NT2/D1 (cell line): ENCODE data around the gene PTPRG.

Experiments
- DNase-seq: peaks from one replicate; pipeline ENCODE4 v3.0.0-alpha.2; 2011; ENCODE audit warnings: low read depth, low spot score
- H3K27me3 ChIP-seq: 2 replicates; pipeline ENCODE4 v1.6.0; 2011; ENCODE audit warnings: mild to moderate bottlenecking; ENCODE audit not compliant: insufficient read length, insufficient read depth
- H3K36me3 ChIP-seq: 2 replicates; pipeline ENCODE4 v1.6.1; 2011; ENCODE audit warnings: mild to moderate bottlenecking, low read length, mixed read lengths; ENCODE audit not compliant: insufficient read depth, insufficient read length
- H3K4me1 ChIP-seq: 2 replicates; pipeline ENCODE4 v1.5.1; 2011; ENCODE audit not compliant: insufficient read depth, insufficient read length
- H3K4me3 ChIP-seq: 2 replicates; pipeline ENCODE4 v1.5.1; 2011; ENCODE audit warnings: low read depth; ENCODE audit not compliant: insufficient read length
- H3K9ac ChIP-seq: 2 replicates; pipeline ENCODE4 v1.6.0; 2011; ENCODE audit warnings: low read depth; ENCODE audit not compliant: insufficient read length
- H3K9me3 ChIP-seq: 2 replicates; pipeline ENCODE4 v1.5.1; 2011; ENCODE audit warnings: mild to moderate bottlenecking, low read length; ENCODE audit not compliant: insufficient read depth
- SUZ12 ChIP-seq: IDR thresholded peaks from 2 replicates; pipeline ENCODE4 v1.6.1; 2011; ENCODE audit not compliant: insufficient read length, insufficient read depth; ENCODE audit errors: extremely low read depth
- YY1 ChIP-seq: IDR thresholded peaks from 2 replicates; pipeline ENCODE4 v1.6.1; 2011; ENCODE audit not compliant: insufficient read length, insufficient read depth
- ZNF274 ChIP-seq: IDR thresholded peaks from 2 replicates; pipeline ENCODE4 v1.6.1; 2011; ENCODE audit warnings: mild to moderate bottlenecking, low read depth, low read length

Gene PTPRG

GRCh38 chr3:62237286-62237948 is 676.0 kb downstream of the PTPRG start:
- no peak overlapping the region for H3K9ac ChIP-seq
- DNase-seq, result no peak
- TF ChIP-seq YY1, result no peak
- TF ChIP-seq SUZ12, result no peak
- no peaks in the 10 kb centered on the region for H3K27me3 ChIP-seq
- no peaks in the 10 kb centered on the region for H3K4me1 ChIP-seq
- H3K36me3 ChIP-seq, result no peaks in the 10 kb centered on the region
- H3K4me3 ChIP-seq, result no peak overlapping the region
- no peaks in the 10 kb centered on the region for H3K9me3 ChIP-seq

- TF ChIP-seq SUZ12, result no peak
- no peak for TF ChIP-seq YY1
- TF ChIP-seq ZNF274, result no peak
- Histone ChIP-seq H3K4me1 (peaks cover 3% of the 10 kb centered on the region), H3K4me3 (no peak overlapping the region), H3K27me3 (no peaks in the 10 kb centered on the region), H3K9ac (no peak overlapping the region), H3K36me3 (no peaks in the 10 kb centered on the region), H3K9me3 (no peaks in the 10 kb centered on the region)
- no peak for DNase-seq
Observed at GRCh38 chr3:62238003-62238402, 676.6 kb downstream of the PTPRG start.

- no peak for DNase-seq
- Histone ChIP-seq H3K36me3 (no peaks in the 10 kb centered on the region), H3K9ac (no peak overlapping the region), H3K4me1 (peaks cover 7% of the 10 kb centered on the region), H3K4me3 (no peak overlapping the region), H3K27me3 (no peaks in the 10 kb centered on the region), H3K9me3 (no peaks in the 10 kb centered on the region)
- TF ChIP-seq YY1 (no peak), ZNF274 (no peak), SUZ12 (no peak)
Observed at GRCh38 chr3:62238431-62238830, 677.1 kb downstream of the PTPRG start.

- Histone ChIP-seq H3K4me3 (no peak overlapping the region), H3K9me3 (no peaks in the 10 kb centered on the region), H3K9ac (no peak overlapping the region), H3K36me3 (no peaks in the 10 kb centered on the region), H3K4me1 (peaks cover 7% of the 10 kb centered on the region), H3K27me3 (no peaks in the 10 kb centered on the region)
- no peak for TF ChIP-seq ZNF274
- no peak for TF ChIP-seq YY1
- no peak for TF ChIP-seq SUZ12
- DNase-seq, result no peak
Observed at GRCh38 chr3:62241279-62241678, 679.9 kb downstream of the PTPRG start.

- peak; percentile 16 for DNase-seq
- H3K9ac ChIP-seq, result no peak overlapping the region
- no peaks in the 10 kb centered on the region for H3K36me3 ChIP-seq
- H3K9me3 ChIP-seq, result no peaks in the 10 kb centered on the region
- H3K27me3 ChIP-seq, result no peaks in the 10 kb centered on the region
- peaks cover 7% of the 10 kb centered on the region for H3K4me1 ChIP-seq
- H3K4me3 ChIP-seq, result no peak overlapping the region
- TF ChIP-seq ZNF274, result no peak
- TF ChIP-seq SUZ12, result no peak
- no peak for TF ChIP-seq YY1
Observed at GRCh38 chr3:62242831-62243509, 681.6 kb downstream of the PTPRG start.

- H3K36me3 ChIP-seq, result no peaks in the 10 kb centered on the region
- no peaks in the 10 kb centered on the region for H3K9me3 ChIP-seq
- no peak for DNase-seq
- H3K27me3 ChIP-seq, result no peaks in the 10 kb centered on the region
- H3K4me1 ChIP-seq, result peaks cover 7% of the 10 kb centered on the region
- H3K9ac ChIP-seq, result no peak overlapping the region
- TF ChIP-seq ZNF274 (no peak), SUZ12 (no peak), YY1 (no peak)
- H3K4me3 ChIP-seq, result no peak overlapping the region
Observed at GRCh38 chr3:62246094-62246493, 684.7 kb downstream of the PTPRG start.

- Histone ChIP-seq H3K27me3 (no peaks in the 10 kb centered on the region), H3K36me3 (no peaks in the 10 kb centered on the region), H3K9me3 (no peaks in the 10 kb centered on the region), H3K4me1 (peaks cover 7% of the 10 kb centered on the region), H3K9ac (no peak overlapping the region), H3K4me3 (no peak overlapping the region)
- TF ChIP-seq SUZ12 (no peak), YY1 (no peak), ZNF274 (no peak)
- DNase-seq, result no peak
Observed at GRCh38 chr3:62246985-62247384, 685.6 kb downstream of the PTPRG start.
